DLD1 (cell line): ENCODE results near the gene PCGF2.

Source experiments
- in situ Hi-C: cut with HindIII; loops from 2 replicates; pipeline ENCODE4 v1.10.0; 2017; ENCODE audit warnings: low sequenced_read_pairs

Gene PCGF2

GRCh38 chr17:38719943-38720641 is 28.0 kb downstream of the PCGF2 start:
- in situ Hi-C loops = no loop called here

DNA sequence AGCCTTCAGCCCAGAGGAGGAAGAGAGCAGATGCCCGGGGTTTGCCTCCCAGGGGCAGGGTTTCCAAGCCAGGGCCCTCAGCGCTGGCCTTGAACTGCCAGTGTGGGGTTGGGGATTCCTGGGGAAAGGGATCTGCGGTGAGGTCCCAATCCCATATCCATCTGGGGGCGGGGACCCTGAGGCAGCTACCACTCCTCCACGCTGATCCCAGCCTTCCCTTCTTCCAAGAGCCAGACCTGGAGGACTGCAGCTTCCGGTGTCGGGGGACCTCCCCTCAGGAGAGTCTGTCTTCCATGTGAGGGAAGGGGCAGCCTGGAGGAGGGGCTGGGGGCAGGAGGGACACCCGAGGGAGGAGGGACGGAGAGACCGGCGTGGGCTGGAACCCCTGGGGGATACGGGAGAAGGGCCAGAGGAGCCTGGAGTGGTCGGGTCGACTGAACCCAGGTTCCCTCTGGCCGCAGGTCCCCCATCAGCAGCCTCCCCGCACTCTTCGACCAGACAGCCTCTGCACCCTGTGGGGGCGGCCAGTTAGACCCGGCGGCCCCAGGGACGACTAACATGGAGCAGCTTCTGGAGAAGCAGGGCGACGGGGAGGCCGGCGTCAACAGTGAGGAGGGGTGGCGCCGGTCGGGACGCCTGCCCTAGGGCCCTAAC is 28.7 kb downstream of the PCGF2 start:
- in situ Hi-C loops = no loop called here

- in situ Hi-C loops = no loop called here
Measured at GRCh38 chr17:38717139-38717745, 30.9 kb downstream of the PCGF2 start.

DNA sequence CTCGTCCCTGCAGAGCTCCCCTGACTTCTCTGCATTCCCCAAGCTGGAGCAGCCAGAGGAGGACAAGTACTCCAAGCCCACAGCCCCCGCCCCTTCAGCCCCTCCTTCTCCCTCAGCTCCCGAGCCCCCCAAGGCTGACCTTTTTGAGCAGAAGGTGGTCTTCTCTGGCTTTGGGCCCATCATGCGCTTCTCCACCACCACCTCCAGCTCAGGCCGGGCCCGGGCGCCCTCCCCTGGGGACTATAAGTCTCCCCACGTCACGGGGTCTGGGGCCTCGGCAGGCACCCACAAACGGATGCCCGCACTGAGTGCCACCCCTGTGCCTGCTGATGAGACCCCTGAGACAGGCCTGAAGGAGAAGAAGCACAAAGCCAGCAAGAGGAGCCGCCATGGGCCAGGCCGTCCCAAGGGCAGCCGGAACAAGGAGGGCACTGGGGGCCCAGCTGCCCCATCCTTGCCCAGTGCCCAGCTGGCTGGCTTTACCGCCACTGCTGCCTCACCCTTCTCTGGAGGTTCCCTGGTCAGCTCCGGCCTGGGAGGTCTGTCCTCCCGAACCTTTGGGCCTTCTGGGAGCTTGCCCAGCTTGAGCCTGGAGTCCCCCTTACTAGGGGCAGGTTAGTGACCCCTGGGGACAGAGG is 31.6 kb downstream of the PCGF2 start:
- in situ Hi-C loops = no loop called here

- in situ Hi-C loops = no loop called here
Measured at GRCh38 chr17:38715216-38715943, 32.8 kb downstream of the PCGF2 start.

DNA sequence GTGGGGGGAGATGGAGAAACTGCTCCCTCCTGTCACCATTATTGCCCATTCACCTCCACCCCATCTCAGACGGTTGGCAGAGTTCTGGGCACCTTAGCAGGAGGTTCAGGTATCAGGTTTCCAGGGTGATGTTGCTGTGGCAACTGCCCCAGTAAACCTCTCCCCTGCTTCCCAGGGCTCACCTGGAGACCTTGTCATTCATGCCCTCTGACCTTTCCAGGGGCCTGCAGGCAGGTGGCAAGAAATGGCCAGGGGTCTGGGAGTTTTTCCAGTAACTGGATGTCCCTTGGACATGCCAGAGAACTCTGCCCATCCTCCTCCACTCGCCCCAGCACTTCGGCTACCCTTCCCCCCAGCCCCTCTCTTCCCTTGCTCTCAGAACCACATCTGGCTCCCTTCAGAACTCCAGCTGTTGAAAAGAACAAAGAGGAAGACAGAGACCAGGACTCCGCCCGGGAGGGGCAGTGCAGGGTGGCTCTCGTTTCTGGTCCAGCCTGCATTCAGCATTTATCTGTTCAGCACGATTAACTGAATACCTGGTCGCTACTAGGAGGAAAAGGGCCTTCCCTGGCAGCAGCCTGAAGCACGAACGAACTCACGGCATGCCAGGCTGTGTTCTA is 34.6 kb downstream of the PCGF2 start:
- in situ Hi-C loops = no loop called here

- in situ Hi-C loops = no loop called here
Measured at GRCh38 chr17:38712593-38712992, 35.5 kb downstream of the PCGF2 start.

DNA sequence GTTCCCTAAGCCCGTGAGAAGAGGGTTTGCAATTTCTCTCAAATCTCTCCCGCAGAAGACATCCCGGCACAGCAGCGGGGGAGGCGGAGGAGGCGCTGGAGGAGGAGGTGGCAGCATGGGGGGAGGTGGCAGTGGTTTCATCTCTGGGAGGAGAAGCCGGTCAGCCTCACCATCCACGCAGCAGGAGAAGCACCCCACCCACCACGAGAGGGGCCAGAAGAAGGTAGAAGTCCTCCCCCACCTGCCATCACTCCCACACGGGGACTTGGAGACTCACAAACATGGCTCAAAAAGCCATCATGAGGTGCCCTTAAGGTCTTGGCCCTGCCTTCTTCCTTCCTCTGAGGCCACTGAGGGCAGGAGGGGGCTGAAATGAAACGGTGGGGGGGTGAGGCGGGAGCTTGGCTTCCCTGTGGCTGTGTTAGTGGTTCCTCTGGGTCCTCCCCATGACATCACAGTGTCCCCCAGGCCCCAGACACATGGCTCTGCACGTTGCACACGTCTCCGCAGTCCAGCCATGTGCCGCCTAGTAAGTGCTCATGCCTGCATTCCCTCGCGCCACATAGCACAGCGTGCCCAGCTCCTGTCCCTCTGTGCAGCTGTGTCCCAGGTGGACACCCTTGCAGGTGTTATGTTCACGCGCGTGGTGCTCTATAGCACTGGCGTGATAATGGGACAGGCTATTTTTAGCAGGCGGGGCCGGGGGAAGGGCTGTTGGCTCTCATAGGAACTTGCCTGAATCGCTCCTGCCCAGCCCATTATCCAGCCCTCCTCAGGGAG is 36.2 kb downstream of the PCGF2 start:
- in situ Hi-C loops = no loop called here

DNA sequence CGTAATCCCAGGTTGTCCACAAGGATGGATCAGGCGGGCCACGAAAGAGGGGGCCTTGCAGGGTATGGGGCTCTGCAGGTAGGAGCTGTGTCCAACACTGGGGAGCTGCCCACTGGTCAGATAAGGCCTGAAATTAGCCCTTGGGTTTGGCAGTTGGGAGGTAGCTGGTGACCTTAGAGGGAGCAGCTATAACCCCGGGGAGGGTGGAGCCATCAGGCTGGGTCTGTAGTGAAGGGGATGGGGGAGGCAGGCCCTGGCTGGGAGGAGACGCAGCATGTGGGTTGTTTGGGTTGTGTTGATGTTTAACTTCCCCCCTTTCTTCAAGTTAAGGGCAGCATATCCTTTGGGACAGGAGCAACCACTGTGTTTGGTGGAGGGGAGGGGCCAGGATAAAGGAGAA is 37.2 kb downstream of the PCGF2 start:
- in situ Hi-C loops = no loop called here

DNA sequence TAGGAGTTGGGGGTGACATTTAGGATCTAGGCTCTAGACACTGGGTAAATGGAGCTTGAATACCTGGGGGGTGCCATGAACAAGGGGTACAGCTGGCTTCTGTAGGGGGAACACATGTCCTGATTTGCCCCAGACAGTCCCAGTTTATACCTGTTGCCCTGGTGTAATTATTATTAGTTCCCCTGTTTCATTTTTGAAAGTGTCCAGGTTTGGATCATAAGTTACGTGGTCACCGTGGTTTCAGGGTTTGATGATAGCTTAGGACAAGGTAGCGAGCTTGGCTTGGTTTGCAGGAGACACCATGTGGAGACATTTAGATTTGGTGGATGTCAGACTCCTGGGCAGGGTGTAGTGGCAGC is 37.6 kb downstream of the PCGF2 start:
- in situ Hi-C loops = no loop called here

DNA sequence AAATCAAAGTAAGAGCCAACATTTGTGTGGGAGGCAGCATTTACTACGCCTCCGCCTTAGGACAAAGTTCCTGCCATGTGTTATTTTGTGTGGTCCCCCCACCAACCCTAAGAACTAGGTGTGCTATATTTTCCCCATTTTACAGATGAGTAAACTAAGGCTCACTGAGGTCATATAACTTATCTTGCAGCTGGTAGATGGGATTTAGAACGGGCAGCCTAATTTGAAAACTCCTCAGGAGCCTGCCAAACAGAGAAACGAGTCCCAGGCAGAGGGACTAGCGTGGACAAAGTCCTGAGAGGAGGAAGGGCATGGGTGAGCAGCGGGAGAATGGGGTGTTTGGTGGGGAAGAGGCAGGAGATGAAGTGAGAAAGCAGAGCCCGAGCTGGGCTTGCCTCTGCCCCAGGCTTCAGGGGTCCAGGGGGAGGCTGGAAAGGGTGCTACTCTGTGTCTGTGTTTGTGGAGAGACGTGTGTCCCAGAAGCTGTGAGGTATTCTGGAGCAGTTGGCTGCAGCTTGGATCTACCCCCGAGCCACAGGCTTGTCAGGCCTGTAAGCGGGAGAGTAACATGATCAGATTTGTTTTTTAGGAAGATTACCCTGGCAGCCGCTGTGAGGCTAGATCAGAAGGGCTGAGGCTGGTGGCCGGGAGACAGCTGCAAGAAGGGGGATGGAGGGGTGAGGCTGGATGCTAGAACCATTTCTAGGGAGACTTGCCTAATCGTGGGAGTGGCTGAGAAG is 38.1 kb downstream of the PCGF2 start:
- in situ Hi-C loops = no loop called here

DNA sequence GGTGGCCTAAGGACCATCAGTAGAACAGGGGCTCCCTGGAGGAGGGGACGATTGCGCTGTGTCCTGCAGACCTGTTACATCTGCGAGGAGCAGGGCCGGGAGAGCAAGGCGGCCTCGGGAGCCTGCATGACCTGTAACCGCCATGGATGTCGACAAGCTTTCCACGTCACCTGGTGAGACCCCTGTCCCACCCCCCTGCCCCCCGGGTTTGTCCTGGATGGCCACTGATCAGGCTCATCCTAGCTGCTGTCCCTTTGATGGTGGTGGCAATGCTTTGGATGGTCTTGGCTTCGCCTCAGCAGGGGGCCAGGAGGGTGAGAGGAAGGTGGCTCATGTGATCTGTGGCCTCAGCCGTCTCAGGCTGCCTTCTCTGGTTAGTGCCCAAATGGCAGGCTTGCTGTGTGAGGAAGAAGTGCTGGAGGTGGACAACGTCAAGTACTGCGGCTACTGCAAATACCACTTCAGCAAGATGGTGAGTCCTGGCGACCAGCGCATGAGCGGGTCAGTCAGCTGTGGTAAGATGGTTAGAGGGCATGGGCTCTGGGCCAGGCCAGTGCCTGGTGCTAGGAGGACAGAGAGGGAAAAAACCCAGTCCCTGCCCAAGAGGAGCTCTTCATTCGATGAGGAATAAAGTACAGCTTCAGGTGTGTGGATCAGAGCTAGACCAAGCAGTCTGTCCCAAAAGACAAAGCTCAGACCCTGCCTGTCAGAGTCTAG is 38.9 kb downstream of the PCGF2 start:
- in situ Hi-C loops = no loop called here

GRCh38 chr17:38707678-38708351 is 40.3 kb downstream of the PCGF2 start:
- in situ Hi-C loops = no loop called here

GRCh38 chr17:38706505-38707216 is 41.5 kb downstream of the PCGF2 start:
- in situ Hi-C loops = no loop called here

GRCh38 chr17:38705803-38706504 is 42.2 kb downstream of the PCGF2 start:
- in situ Hi-C loops = no loop called here

GRCh38 chr17:38705523-38705802 is 42.7 kb downstream of the PCGF2 start:
- in situ Hi-C loops = no loop called here
